GM12872 (cell line): ENCODE results near the gene SLC16A10.

Experiments used
- TF ChIP-seq, protein P1 (sequence below): IDR thresholded peaks from 3 replicates; pipeline ENCODE4 v1.5.1; 2011; ENCODE audit warnings: low read depth, mild to moderate bottlenecking, low read length, moderate library complexity; ENCODE audit not compliant: insufficient read depth

Gene SLC16A10

DNA sequence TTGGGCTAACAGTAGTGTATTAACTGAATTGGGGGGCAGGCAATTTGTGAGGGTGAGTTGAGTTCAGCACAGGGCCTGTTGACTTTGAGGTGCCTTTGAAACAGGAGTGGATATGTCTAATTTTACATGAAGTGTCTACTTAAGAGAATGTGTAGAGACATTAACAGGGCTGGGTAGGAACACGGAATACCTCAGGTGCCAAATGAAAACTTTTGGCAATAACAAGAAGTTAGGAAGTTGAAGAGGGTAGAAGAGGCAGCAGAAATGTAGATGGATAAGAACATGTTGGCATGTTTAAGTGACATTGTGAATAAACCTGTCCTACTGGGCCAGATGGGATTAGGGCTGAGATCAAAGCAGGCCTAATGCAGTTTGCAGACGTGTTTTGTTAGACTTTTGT, 117.0 kb downstream of the SLC16A10 start:
- TF ChIP-seq, protein P1, sequence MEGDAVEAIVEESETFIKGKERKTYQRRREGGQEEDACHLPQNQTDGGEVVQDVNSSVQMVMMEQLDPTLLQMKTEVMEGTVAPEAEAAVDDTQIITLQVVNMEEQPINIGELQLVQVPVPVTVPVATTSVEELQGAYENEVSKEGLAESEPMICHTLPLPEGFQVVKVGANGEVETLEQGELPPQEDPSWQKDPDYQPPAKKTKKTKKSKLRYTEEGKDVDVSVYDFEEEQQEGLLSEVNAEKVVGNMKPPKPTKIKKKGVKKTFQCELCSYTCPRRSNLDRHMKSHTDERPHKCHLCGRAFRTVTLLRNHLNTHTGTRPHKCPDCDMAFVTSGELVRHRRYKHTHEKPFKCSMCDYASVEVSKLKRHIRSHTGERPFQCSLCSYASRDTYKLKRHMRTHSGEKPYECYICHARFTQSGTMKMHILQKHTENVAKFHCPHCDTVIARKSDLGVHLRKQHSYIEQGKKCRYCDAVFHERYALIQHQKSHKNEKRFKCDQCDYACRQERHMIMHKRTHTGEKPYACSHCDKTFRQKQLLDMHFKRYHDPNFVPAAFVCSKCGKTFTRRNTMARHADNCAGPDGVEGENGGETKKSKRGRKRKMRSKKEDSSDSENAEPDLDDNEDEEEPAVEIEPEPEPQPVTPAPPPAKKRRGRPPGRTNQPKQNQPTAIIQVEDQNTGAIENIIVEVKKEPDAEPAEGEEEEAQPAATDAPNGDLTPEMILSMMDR: no peak

DNA sequence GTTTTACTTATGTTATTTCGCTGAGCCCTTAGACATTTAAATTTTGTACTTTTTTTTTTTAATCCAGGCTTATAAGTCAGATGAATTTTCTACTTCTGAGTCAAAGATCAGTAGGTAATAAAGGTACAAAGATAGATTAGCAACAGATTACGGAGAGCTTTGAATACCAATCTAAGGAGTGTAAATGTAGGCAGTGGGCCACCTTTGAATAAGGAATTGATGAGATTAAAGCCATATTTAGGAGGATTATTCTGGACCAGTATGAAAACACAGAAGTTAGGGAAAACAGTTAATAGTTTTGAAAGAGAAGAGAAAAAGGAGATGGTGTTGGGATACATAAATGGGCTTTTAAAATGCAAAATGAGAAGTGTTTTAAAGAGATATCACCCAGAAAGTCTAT, 117.6 kb downstream of the SLC16A10 start:
- TF ChIP-seq, protein P1: no peak

DNA sequence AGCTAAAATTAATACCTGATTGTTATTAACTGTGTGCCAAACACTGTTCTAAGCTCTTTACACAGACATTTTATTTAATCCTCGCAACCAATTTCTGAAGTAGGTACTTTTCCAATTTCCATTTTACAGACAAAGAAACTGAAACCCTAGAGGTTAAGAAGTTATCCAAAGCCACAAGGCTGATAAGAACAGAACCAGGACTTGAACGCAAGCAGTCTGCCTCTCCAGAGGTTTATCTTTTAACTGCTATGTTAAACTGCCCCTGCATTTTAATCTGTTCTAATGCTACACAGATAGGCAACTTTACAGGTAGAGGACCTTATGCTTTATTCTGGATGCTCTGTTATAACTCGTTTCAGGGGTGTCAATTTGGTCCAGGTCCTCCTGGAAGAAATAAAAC, 118.2 kb downstream of the SLC16A10 start:
- TF ChIP-seq, protein P1: no peak

DNA sequence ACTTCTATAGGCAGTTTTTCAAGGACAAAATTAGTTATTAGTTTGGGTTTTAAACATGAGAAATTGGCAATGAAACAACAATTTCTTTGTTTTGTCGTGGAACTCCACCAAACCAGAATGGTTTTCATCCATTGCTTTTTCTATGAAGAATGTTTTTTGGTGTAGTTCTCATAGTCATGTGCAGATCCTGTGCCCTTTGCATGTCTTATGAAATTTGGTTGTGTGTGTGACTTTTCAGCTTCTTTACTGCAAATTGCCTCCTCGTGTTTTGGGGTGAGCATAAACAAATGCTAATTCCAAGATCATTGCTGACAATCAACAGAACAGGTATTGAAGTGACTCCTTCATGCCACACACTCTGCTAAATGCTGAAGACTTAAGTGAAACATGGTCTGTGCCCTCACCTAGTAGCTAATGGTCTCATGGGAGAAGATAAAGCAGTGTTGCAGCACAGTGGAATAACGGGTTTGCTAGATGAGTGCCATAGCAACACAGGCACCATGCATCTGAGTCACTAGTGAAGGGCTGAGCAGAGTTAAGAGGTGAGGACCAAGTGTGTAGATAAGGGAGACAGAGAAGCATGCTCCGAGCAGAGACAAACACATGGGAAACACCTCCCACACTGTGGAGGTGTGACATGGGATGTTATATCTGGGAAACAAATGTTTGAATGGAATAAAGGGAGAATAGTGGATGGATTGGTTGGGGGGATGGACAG, 120.0 kb downstream of the SLC16A10 start:
- TF ChIP-seq, protein P1: no peak

DNA sequence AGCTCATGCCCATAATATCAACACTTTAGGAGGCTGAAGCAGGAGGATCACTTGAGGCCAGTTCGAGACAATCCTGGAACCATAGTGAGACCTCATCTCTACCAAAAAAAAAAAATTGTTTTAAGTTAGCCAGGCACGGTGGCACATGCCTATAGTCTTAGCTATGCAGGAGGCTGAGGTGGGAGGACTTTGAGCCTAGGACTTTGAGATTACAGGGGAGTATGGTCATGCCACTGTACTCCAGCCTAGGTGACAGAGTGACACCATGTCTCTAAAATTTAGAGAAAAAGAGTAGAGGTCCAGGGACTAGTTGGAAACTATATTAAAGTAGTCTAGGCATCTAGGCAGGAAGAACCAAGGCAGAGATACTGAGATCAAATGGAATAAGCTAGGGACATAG, 121.6 kb downstream of the SLC16A10 start:
- TF ChIP-seq, protein P1: no peak

DNA sequence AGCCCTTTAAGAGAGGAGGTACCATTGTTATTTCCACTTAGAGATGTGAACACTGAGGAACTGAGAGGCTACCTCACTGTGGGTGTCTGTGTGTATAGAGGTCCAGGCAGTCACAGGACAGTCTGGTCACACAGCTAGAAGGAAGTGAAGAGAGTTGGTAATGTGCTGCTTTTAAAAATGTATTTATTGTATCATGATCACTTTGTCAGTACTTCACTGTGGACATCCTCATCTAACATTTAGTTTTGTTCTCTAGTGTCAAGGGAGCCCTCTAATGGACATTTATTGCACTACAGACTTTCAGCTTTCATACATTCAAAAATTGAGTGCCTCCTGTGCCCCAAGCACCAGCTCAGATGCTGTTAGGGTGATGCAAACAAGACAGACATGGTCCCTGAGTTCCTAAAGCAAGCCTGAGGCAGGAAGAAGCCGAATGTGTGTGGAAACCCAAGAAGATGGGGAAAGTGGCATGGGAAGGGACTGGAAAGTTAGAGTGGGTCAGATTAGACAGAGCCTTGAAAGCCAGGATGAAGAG, 123.0 kb downstream of the SLC16A10 start:
- TF ChIP-seq, protein P1: peak; percentile 76

DNA sequence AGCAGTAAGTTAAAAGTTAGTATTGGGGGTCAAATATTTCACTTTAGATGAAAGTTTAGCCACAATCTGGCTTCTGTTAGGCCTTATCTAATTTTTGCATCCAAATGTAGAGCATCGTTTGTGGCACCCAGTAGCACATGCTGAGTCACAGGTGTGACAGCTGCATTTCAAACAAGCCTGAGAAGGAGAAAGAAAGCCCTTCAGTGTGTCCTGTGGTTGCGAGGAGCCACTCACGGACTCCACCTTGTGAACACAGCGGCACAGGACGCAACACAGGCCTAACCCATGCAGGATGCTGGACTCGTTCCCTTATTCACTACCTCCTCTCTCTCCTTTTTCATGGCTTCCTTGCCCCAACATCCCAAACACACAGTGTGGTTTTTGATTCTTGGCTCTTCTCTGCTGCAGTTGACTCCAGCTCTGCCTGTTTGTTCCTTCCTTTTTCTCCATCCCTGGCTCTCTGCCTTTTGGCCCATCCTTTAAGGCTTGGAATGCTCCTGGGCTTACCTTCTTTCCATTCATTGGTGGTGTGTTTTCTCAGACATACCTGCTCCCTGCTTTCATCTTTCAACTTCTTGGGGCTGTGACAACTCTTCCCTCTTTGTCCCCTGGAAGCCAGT, 124.2 kb downstream of the SLC16A10 start:
- TF ChIP-seq, protein P1: no peak
